ENCODE measurements around the gene EVI5L.

Gene EVI5L

DNA sequence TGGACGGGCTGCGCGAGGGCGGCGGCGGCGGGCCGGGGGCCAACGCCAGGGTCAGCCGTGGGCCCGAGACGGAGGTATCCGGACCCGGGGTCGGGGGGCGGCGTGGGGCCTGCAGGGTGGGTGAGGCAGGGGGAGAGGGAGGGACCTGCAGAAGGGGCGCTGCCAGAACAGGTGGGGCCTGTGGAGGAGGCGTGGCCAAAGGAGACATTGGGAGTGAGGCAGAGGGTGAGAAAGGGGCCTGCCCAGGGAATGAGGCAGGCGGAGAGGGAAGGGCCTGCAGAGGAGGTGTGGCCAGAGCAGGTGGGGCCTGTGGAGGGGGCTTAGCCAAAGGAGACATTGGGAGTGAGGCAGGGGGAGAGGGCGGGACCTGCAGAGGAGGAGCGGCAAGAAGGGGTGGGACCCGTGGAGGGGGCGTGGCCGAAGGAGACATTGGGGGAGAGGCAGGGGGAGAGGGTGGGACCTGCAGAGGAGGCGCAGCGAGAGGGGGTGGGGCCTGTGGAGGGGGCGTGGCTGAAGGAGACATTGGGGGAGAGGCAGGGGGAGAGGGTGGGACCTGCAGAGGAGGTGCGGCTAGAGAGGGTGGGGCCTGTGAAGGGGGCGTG is 40.0 kb downstream of the EVI5L start:
- DNase-seq (ENCODE audit: extremely low spot score, insufficient read length, low read depth) (no peak), FAIRE-seq (peak; percentile 18)

DNA sequence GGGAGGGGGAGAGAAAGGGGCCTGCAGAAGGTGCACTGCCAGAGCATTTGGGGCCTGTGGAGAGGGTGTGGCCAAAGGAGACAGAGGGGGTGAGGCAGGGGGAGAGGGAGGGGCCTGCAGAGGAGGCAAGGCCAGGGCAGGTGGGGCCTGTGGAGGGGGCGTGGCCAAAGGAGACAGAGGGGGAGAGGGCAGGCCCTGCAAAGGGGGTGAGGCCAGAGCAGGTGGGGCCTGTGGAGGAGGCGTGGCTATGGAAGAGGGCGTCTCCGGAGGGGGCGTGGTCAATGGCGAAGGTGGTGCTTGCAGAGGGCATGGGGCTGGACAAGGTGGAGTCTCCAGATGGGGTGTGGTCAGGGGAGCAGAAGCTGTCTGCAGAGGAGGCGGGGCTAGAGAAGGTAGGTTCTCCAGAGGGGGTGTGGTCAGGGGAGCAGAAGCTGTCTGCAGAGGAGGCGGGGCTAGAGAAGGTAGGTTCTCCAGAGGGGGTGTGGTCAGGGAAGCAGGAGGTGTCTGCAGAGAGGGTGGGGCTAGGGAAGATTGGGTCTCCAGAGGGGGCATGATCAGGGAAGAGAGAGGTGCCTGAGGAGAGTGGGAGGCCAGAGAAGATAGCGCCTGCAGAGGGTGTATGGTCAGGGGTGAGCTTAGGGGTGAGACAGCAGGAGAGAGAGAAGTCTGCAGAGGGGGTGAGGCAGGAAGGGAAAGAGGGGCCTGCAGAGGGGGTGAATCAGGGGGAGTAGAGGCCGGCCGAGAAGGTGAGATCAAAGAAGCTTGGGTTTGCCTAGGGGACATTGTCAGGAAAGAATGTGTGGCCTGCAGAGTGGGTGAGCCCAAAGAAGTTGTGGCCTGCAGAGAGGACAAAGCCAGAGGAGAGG is 40.8 kb downstream of the EVI5L start:
- no peak for DNase-seq (ENCODE audit: extremely low spot score, insufficient read length, low read depth)

DNA sequence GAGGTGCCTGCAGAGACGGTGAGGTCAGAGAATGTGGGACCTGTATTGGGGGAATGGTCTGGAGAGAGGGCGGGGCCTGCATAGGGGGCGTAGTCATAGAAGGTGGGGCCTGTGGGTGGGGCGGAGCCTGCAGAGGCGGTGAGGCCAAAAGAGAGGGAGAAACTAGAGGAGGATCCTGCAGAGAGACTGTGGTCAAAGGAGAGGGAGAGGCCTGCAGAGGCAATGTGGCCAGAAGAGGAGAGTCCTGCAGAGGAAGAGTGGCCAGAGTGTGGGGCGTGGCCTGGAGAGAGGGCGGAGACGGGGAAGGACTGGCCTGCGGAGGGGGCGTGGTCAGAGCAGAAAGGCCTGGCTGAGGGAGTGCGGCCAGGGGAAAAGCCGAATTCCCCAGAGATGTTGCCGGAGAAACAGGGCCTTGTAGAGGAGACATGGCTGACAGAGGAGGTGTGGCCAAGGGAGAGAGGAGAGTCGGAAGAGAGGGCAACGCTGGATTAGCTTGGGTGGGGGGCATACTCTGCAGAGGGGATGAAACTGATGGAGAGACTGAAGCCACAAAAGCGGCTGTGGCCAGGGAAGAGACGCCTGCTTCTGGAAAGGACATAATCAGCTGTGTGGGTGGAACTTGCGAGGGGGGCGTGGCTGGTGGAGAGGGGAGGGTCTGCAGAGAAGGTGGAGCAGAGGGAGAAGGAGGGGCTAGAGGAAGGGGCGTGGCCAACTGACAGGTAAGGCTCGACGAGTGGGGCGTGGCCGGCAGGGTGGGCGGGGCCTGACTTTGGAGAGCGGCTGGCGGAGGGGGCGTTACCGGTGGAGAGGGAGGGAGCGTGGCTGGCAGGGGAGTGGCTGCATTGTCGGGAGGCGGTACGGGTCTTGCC is 41.7 kb downstream of the EVI5L start:
- FAIRE-seq (peak; percentile 87), DNase-seq (ENCODE audit: extremely low spot score, insufficient read length, low read depth) (peak; percentile 49)

More for the DNA sequence above, 40.8 kb downstream of the EVI5L start:
- FAIRE-seq = peak; percentile 33

DNA sequence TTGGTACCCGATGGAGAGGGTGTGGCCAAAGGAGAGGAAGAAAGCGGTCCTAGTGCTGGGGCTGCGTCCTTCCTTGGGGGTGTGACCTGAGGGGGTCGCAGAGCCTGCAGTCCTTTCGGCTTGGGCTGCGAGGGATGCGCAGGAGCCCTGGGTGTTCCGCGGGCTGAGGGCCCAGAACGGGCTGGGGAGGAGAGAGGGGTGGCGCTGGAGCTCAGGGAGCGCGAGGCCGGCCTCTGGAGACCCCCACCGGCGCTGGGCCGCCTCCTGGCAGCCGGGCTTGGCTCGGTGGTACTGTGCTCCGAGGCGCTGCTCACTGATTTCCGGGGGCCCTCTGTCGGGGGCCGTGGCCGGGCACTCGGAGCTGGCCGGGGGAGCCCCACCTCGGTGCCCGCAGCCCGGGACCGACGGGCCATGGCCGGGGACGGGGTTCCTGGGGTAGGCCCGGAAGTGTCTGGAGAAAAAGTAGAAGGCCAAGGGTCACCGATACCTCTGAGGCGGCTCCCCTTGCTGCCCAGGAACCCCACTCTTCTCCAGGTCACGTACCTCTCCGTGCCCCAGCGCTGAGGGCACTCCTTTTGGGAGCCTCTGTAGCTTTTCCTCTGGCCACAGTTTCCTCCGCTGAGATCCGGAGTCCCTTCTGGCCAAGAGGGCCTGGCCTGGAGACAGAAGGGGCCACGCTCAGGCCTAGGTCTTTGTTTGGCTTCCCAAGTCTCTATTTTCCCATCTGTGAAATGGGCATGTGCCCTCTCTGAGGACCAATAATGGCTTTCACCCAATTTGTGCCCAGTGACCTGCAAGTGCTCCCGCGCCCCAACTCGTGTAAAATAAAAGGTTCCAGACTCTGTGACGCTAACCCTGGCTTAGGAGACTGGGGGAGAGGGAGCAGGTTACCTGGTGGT is 42.5 kb downstream of the EVI5L start:
- FAIRE-seq (no peak), DNase-seq (ENCODE audit: extremely low spot score, insufficient read length, low read depth) (no peak)

DNA sequence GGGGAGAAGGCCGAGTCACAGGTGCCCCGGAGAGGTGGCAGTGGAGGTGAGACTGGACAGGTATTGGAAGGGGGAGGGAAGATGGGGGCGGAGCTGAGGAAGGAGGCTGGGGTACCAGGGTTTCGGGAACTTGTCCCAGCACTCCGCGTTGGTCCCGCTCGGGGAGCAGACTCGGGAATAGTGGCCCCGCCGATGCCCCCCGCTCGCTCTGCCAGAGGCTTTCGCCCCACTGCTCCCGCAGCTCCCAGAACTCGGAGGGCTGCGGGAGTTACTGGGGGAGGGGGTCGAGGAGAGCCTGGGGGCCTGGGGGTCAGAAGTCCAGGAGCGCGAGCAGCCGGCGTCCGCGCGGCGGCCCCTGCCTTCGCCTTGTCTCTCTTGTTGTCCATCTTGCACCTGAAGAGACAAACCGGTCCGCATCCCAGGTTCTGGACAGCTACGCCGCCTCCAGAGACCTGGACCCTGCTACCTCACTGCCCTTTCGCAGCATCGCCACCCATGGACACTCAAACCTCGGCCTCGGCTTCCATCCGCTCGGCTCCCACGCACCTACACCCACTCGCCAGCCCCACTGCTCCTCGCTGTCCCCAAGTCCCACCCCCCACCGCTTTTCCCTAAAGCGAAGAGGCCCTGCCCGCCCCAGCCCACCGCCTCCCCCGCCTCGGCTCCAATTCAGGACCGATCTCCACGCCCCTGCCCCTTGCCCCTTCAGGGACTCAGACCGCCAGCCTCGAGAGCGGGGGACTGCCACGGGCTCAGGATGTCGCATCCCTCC is 43.5 kb downstream of the EVI5L start:
- FAIRE-seq (no peak), DNase-seq (ENCODE audit: extremely low spot score, insufficient read length, low read depth) (no peak)

DNA sequence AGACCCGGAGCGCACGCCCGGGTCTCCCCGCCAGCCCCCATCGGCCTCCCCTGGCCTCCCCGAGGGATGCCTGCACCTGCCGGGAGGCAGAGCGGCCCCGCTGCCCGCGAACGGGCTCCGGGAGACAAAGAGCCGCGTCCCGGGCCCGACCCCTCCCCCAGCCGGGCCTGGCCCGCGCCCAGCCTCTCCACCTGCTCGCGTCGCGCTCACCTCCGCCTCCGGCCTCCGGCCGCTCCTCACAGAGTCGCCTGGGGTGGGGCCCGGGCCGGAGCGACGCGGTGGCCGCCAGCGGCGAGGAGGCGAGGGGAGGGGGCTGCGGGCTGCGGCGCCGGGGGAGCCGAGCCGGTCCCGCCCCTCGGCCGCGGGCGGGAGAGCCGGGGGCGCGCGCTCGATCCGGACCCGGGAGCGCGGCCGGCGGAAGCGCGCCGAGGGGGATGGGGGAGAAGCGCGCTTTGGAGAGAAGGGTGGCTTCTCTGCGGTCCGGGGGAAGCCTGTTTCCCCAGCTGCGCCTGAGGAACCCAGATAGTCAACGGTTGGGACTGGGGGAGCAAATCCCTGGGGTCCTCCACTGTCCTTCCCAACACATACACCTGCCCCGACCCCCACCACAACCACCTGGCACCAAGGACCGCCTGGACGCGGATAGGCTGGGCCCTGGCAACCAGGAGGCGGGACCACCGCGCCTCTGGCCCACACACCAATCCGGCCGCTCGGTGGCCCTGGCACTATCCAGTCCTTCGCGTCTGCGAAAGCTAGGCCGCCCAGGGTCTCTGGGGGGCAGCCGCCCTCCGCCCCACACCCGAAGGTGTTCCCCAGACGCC is 44.3 kb downstream of the EVI5L start, which contains the start of gene PRR36:
Gene PRR36 (minus strand): TSS at position 315 of the 821 bp plus-strand sequence. CDS start 701 bp downstream, outside the sequence.
- no peak for FAIRE-seq

DNA sequence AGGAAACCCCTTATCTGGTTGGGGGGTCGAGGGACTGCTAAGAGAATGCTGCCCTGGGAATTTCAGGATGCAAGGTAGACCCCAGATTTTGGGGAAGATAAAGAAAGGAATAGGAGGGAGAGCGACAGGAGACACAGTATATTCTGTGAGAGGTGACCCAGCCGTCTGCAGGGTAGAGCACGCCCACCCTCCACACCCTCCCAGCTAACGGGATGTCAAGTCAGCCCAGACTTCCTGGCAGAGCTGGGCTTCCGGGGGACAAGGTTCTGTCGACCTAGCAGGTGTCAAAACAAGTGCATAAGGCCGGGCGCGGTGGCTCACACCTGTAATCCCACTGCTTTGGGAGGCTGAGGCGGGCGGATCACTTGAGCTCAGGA is 44.9 kb downstream of the EVI5L start:
- DNase-seq (ENCODE audit: extremely low spot score, insufficient read length, low read depth) (no peak), FAIRE-seq (no peak)

More for the DNA sequence above, 44.3 kb downstream of the EVI5L start, which contains the start of gene PRR36:
- no peak for DNase-seq (ENCODE audit: extremely low spot score, insufficient read length, low read depth)

DNA sequence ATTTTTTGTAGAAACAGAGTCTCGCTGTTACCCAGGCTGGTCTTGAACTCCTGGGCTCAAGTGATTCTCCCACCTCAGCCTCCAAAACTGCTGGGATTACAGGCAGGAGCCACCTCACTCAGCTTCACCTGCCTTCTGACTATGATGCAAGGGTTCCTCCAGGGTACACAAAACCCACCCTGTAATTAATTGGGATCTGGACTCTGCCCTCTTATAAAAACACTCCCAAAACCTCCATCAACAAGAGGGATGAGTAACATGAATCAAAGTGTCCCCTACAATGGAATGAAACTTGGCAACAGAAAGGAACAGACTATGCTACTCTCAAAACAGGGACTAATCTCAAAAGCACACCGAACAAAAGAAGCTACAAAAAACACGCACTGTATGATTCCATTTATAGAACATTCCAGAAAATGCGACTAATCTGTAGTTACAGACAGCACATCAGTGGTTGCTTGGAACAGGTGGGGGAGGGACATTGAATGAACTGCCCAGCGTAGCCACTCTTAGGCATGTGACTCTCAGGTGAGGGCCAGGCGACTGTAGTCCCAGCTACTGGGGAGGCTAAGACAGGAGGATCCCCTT is 47.3 kb downstream of the EVI5L start:
- no peak for FAIRE-seq
- DNase-seq (ENCODE audit: extremely low spot score, insufficient read length, low read depth) = no peak

DNA sequence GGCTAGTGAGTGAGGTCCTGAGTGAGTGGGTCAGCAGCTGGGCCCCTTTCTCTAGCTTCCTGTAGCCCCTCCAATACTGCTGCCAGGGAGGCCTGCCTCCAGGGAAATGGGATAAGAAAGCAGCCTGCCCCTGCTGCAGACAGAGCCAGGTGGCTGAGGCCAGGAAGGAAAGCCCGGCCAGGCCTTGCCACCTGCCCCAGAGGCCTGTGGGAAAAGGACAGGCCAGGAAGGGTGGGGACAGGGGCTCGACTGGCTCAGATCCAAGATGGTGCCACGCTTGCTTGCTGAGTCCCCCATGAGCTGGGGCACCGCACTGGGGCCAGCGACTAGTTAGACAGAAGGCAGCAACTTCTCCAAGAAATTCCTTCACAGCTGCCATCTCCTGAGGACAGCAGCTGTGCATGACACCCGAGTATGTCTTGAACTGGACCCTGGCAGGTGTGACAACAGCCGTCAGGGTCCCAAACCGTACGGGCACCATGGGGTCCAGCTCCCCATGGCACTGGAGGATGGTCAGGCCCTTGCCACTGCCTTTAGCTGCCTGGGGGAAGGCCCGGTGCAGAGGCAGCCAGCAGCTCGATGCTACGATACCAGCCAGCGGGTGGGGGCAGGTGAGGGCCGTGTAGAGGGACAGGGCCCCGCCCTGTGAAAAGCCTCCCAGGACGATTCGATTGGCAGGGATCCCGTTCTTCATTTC is 49.2 kb downstream of the EVI5L start:
- FAIRE-seq (no peak), DNase-seq (ENCODE audit: extremely low spot score, insufficient read length, low read depth) (no peak)

DNA sequence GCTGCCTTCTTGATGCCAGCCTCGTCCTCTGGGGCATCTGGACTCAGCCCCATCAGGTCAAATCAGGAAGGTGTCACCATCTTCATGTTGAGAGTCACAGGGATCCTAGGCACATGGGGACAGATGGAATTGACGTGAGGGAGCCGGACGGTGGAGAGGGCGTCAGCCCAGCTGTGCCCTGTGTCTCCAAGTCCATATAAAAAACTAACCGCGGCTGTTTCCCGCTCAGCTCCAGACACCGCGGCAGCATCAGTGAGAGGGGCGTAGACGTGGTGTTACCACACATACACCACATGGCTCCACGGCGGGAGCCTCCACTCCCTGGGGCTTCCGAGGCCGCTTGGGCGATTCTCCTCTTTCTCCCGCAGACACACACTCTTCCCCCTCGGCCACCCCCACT is 49.8 kb downstream of the EVI5L start:
- no peak for DNase-seq (ENCODE audit: extremely low spot score, insufficient read length, low read depth)
- FAIRE-seq = no peak

DNA sequence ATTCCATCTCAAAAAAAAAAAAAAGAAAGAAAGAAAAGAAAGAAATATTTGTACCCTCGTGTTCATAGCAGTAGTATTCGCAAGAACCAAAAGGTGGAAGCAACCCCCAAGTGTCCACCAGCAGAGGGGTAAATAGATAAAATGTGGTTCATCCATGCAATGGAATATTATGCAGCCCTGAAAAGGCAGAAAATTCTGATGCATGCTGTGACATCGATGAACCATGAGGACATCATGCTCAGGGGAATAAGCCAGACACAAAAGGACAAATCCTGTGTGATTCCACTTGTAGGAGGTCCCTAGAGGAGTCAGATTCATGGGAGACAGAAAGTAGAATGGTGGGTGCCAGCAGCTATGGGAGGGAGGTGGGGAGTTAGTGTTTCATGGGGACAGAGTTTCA is 51.9 kb downstream of the EVI5L start:
- DNase-seq (ENCODE audit: extremely low spot score, insufficient read length, low read depth) (no peak), FAIRE-seq (no peak)

DNA sequence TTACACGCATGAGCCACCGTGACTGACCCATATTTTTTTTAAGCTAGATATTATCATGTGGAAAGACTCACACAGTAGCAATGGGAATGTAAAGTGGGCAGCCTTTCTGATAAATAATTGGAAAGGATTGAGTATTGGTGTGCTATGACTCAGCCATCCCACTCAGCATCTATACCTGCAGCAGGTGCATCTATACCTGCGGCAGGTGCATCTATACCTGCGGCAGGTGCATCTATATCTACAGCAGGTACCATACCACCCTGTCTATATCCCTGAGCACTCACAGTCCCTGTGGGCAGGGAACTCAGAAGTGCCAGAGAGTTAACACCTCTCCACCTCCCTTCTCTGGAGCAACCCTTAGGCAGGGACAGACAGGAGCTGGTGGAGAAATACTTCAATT is 53.1 kb downstream of the EVI5L start:
- FAIRE-seq = no peak
- no peak for DNase-seq (ENCODE audit: extremely low spot score, insufficient read length, low read depth)

DNA sequence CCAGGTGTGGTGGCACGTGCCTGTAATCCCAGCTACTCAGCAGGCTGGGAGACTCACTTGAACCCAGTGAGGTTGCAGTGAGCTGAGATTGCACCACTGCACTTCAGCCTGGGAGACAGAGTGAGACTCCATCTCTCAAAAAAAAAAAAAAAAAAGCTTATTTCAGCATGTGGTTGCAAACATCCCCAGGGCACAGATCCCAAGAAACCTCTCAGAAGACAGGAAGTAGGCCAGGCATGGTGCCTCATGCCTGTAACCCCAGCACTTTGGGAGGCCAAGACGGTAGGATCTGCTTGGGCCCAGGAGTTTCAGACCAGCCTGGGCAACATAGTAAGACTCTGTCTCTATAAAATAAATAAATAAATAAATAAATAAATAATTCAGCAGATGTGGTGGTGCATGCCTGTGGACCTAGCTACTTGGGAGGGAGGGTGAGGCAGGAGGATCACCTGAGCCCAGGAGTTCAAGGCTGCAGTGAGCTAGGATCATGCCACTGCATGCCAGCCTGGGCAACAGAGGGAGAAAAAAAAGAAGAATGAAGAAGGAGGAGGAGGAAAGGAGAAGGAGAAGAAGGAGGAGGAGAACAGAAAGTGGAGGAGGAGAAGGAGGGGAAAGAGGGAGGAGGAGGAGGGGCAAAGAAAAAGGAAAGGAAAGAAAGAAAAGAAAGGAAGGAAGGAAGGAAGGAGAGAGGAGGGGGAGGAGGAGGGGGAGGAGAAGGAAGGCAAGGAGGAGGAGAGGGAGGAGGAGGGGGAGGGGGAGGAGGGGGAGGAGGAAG is 54.0 kb downstream of the EVI5L start:
- no peak for DNase-seq (ENCODE audit: extremely low spot score, insufficient read length, low read depth)
- FAIRE-seq = no peak

DNA sequence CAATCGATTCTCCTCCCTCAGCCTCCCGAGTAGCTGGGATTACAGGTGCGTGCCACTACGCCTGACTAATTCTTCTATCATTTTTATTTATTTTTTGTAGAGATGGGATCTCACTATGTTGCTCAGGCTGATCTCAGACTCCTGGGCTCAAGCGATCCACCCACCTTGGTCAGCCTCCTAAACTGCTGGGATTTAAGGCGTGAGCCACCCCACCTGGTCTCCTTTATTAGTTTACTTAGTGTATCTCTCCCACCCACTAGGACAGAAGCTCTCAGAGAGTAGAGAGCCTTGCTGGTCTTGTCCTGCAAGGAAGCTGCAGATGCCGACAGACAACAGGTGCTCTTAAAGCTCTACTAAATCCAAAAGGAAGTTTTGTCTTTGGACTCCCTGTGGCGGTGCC is 55.8 kb downstream of the EVI5L start:
- FAIRE-seq (no peak), DNase-seq (ENCODE audit: extremely low spot score, insufficient read length, low read depth) (no peak)

DNA sequence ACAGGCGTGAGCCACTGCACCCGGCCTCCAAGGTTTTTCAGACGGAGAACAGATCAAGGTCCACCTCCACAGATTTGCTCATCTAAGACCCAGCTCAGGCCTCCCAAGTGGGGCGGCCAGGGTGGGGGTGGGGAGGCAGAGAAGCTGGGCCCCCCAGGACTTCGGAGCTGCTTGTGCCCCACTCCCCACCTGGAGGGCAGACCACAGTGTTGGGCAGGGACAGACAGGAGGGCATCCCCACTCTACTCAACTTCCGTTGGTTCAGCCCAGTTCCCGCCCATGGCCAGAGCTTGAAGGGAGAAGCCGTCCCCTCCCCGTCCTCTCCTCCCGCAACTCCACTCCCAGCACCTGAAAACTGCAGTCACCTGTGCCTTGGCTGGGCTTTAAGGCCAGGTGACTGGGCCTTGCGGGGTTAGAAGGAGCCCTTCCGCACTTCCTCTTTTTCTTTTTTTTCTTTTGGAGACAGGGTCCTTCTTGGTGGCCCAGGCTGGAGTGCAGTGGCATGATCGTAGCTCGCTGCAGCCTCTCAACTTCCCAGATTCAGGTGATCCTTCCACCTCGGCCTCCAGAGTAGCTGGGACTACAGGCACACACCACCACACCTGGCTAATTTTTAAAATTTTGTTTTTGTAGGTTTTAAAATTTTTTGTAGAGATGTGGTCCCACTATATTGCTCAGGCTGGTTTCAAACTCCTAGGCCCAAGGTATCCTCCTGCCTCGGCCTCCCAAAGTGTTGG is 57.6 kb downstream of the EVI5L start:
- DNase-seq (ENCODE audit: extremely low spot score, insufficient read length, low read depth) = no peak
- no peak for FAIRE-seq

Measured in GM18507 (cell line).